Medulla oblongata (tissue), 1 donor: ENCODE measurements around the gene CDO1.

Experiments
- DNase-seq: peaks from one replicate; pipeline ENCODE4 v3.0.0-alpha.2; 2015; ENCODE audit errors: extremely low spot score

CDO1 gene

DNA sequence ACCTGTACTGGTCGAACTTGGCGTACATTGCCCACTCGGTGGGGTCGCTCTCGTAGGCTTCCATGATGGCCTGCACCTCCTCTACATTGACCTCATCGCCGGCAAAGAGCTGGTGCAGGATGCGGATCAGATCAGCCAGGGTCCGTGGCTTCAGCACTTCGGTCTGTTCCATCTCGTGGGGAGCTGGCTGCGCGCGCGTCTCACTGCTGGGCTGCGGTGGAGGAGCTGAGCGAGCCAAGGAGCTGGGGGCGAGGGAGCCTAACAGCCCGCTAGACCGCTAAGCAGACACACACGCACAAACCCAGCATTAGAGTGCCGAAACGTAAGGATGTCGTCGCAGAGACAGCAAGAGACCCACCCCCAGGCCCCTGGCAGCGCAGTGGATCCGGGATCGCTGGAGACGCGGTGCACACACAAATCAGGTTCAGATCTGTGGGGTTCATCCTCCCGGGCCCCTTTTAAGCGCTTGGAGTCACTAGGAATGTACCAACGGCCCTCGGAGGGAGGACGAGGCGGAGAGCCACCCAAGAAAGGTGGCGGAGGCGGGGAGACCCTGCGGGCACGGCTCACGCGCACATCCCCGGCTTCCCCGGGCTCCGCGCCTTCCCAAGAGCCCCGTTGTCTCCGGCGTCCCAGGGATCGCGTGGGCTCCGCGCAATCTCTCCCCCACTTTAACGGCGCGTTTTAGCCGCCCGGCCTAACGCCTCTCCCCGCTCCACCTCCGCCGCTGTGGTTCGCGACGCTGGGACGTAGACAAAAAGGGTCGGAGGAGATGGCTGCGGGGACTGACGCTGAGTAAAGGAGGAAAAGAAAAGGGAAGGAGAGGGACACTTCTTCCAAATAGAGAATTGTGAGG is at the start of gene CDO1:
TSS of gene CDO1 (minus strand) at position 434 of the 856 bp plus-strand sequence. CDS start at position 172, 262 bp downstream.
- DNase-seq = peak; percentile 65

DNA sequence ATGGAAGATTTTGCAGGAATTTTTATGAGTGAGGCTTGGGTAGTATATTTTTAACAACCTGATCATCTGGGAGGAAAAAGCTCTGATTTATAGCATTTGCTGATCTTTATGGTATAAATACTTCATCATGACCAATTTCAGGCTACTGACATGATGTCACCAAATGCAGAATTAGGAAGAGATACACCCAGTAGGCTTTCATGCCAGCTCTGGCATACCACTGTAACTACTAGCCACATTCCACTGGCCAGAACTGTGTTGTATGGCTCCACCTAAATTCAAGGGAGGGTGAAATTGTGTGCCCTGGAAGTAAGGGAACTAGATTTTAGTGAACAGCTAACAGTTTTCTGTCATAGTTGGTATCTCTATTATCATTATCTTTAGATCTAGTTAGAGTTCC is 42.9 kb upstream of the CDO1 start:
- DNase-seq = no peak

DNA sequence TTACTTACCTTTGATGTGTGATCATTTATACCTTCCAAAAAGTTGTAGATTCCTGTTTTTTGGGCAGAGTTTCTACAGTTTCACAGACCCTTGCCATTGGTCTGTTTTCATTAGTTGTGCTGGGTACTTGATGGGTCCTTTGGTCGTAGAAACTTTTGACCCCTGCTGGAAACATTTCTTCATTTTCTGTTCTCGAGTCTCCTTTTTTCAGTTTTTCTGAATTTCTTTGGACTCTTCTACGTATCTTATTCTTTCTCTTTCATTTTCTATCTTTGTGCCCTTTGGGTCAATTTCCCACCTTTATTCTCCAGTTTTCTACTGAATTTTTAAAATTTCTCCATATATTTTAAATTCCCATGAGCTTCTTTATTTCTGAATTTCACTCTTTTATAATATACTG is 41.9 kb upstream of the CDO1 start:
- DNase-seq = no peak

DNA sequence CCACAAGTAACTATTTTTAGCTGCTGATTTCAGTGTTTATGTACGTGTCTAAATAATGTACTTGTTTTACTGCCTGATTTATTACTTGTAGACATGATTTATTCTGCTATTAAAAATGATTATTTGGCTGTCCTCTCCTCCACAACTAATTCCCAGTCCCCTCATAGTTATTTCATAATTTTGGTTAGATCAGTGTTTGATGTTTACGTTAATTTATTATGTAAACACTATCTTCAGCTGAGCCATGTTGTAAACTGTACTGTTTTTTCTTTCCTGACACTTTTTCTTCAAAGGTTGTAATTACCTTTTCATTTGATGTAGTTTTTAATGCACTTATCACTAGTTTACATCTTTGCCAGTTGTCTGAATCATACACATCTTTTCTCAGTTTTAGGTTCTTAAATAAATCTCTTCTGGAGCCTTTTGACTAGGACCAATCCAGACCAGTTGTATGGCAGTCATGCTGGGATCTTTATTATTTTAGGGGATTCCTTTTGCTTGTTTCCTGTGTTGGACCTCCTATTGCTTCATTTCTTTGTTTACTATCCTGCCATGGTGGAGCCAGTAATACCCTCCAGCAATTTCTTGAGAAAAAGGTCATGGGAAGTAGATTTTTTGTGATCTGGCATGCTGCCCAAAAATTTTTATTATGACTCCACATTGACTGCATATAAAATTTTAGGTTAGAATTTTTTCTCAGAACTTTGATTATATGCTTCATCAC is 41.3 kb upstream of the CDO1 start:
- DNase-seq = no peak

DNA sequence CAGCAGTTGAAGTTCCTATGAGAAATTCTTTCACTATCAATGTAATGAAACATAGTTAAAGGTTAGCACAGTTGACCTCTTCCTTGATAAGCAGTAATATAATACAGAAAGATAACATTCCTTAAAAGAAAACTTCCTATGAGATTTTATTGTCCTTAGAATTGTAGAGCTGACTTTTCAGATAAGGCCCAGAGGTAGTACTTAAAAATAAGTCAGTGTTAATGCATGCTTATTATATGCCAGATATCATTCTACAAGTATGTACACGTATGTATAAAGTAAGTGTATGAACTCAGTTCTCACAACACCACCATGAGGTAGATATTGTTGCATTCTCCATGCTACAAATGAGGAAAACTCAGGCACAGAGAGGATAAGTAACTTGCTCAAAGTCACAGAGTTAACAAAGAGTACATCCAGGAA is 40.6 kb upstream of the CDO1 start:
- no peak for DNase-seq

DNA sequence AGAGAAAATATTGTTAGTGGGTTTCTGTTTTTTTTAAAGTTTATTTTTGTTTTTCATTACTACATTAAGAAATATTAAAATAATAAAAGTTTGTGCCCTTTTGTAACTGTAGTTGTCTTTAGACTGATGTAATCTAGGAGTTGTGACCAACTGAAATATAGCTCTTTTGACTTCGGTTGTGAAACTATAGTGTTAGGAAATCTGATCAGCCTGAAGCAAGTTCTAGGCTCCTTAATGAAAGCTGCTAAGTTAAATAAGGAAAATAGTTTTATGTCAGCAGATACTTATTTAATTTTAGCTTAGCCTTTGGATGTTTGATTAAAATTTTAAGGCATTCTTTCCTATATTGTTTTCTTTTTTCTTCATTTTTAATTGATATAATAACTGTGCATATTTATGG is 39.5 kb upstream of the CDO1 start:
- no peak for DNase-seq

DNA sequence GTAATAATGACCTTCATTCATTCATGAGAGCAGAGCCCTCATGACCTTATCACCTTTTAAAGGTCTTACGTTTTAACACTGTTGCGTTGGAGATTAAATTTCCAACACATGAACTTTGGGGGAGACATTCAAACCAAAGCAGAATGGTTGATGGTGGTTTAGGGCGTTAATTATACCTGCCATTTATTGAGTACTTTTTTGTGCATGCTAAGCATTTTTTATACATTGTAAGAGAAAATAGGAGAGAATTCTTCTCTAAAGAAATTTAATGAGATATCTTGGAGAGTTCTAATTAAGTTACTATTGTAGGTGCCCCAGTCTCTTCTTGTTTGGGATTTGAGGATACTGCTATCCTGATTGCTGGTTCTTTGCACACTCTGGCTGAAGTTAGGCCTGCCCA is 37.7 kb upstream of the CDO1 start:
- no peak for DNase-seq

DNA sequence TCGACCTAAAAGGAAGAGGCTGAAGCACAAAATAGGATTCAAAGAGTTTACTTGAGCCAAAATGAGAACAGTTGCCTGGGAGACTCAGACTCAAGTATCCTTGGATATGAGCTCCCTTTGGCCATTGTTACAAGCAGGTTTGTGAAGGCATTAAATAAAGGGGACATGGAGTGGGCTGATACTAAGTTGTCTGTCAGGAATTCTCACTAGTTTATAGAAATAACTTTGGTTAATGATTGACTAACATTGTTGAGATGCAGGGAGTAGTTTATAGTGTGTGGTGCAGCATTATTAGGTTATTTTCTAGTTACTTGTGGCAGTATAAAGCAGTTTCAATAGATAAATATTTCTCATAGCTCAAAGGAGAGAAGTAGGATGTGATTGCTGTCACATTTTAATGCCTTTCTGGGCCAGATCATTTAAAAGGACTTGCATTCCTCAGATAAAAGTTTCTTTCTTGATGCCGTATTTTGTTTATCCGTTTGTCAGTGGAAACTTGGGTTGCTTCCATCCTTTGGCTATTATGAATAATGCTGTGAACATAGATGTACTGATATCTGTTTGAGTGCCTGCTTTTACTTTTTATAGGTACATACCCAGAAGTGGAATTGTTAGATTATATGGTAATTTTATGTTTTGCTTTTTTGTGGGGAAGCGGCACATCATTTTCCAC is 34.4 kb upstream of the CDO1 start:
- DNase-seq = peak; percentile 25

DNA sequence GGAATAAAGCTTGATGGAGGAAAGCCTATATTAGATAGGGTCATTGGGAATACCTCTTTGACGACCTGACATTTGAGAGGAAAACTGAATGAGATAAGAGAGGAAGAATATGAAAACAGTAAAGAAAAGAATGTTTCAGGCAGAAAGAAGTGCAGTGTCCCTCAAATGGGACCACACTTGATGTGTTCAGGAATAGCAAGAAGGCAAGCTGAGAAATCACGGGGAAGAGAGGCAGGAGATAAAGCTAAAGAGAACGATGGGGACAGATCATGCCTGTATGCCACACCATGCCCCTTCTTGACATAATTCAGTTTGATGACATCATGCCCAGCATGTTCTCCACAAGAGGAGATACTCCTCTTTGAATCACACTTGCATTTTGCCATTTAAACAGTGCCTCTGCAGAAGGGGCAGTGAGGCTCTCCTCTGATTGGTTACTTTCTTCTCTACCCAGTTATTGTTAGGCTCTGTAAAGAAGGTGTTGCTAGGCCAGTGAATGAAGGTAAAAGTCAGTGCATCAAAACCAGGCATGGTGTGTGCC is 32.9 kb upstream of the CDO1 start:
- DNase-seq = no peak

DNA sequence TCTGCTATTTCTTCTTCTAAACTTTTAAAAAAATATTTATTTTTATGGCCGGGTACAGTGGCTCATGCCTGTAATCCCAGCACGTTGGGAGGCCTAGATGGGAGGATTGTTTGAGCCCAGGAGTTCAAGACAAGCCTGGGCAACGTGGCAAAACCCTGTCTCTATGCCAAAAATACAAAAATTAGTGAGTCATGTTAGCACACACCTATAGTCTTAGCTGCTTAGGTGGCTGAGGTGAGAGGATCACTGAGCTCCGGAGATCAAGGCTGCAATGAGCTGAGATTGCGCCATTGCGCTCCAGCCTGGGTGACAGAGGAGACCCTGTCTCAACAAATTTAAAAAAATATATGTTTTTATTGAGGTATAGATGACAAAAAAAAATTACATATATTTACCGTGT is 30.8 kb upstream of the CDO1 start:
- no peak for DNase-seq

DNA sequence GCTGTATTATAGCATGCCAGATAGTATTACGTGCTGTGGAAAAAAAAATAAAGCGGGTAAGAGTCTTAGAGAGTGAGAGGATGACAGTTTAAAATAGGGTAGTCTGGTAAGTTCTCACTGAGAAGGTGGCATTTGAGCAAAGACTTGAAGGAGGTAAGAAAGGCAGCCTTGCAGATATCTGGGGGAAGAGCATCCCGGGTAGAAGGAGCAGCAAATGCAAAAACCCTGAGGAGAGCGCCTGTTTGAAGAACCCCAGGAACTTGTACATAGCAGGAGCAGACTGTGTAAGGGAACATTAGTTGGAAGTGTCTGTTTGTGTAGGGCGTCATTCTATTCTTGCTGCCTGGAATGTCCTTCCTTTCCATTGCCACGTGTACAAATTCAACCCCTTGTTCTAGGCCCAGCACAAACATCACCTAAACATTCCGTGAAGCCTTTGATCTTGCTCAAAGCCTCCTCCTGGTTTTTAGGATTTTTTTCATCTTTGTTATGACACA is 27.9 kb upstream of the CDO1 start:
- no peak for DNase-seq

DNA sequence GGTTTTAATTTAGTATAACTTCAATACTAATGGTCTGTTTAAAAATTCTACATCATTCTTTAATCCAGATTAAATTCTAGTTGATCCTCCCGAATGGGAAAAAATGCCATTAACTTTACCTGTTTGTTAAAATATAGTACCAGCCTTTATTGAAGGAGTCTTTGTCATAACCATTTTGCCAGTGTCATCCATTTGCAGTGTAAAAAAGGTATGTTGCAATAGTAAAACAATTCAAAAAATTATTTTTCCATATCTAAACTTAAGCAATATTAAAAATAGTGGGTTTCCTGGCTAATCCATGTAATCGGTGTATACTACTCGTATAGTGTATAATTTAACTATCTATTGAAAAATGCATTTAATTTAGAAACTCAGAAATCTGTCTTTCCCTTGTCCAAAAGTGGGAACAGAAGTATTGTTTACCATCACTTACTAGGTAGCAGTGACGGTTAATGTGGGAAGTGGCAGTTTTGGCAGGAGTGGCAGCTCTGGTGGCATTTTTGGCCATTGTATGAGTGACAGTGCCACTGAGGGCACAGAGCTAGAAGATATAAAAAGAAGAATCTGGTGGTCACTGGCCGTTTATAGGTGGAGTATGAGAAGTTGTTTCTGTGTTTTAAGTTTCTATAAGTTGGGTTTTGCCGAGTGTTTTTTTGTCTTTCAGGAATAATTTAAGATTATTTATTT is 27.1 kb upstream of the CDO1 start:
- no peak for DNase-seq

DNA sequence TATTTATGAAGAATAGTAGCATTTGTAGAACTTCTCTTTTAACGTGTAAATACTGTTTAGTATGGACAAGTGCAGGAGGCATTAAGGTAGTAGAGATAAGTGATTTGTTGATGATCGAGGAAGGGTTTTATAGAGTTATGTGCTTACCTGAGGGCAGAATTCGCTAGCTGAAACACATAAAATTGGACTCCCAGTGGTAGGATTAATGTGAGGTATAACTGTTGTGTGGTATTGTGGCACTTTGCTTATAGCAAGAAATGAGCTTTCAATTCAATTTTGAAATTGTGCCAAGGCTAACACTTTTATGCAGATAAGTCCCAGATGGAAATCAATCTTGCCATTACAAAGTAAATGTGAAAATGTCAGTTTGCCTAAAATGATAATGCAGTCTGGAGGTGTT is 26.5 kb upstream of the CDO1 start:
- no peak for DNase-seq

DNA sequence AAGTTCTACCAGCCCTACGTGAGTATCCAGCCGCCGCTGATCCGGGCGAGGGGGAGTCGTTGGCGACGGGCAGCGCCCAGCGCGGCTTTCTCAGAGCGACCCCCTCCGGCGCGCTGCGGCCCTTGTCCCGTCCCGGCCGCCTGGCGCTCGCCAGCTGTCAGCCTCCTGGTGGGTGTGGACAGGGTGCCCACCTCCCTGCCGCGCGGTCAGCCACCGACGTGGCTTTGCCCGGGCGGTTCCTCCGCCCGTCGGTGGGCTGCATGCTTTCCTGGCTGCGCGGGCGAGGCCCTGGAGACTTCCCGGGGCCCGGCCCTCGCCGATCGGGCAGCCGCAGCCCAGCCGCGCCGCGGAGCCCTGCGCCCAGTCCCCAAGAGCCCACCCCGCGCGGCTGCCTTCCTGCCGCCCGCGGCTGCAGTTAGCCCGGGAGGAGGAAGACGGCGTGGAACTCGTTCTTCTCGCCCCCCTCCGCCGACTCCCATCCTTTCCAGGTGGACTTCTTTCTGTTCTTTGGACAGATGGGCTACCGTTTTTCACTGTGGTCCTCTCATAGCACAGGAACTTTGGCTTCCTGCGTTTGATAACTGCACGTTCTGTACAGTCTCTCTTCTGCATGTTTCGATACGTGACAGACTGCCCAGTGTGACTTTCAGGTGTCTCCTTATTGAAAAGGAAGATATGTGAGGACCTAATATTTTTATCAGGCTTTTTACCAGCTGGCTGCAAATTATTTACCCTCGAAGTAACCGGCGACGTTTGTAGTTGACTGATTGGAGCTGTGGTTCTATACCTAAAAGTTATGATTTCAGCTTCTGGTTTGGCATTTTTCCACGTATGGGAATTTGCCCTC is 25.9 kb upstream of the CDO1 start:
- DNase-seq = peak; percentile 29

DNA sequence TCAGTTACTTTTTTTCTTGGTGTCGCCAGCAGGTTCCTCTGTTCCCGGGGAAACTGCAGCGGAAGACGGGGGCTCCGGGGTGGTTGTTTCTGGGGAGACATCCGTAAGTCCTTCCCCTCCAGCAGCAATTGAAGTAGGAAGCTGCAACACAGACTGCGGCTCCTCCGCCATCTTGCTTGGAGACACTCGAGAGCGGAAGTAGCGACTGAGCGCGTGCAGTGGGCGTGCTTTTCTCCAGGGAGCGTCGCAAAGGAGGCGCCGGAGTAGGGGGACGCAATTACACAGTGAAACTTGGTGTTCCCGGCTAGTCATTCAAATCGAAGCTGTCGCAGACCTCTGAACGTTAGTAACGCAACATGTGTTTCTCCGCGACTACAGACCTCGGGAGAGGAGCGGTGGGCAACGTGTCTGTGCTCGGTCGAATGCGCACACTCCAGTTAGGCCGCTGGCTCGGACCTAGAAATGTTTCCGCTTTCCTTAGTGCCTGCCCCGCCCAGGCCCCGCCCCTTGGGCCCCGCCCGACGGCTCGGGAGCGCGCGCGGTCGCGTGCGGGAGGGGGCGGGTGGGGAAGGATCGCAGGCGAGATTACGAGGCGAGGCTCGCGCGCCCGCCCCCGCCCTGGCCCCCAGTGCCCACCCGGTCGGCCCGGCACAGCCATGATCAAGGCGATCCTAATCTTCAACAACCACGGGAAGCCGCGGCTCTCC is 25.1 kb upstream of the CDO1 start, which contains the start of the genes AP3S1 and ATG12:
TSS of gene AP3S1 (plus strand) at position 554 of the 707 bp plus-strand sequence. CDS start at position 657, 103 bp downstream.
TSS of gene ATG12 (minus strand) at position 184 of the 707 bp plus-strand sequence. CDS start at position 171, 13 bp downstream.
- DNase-seq = peak; percentile 97

DNA sequence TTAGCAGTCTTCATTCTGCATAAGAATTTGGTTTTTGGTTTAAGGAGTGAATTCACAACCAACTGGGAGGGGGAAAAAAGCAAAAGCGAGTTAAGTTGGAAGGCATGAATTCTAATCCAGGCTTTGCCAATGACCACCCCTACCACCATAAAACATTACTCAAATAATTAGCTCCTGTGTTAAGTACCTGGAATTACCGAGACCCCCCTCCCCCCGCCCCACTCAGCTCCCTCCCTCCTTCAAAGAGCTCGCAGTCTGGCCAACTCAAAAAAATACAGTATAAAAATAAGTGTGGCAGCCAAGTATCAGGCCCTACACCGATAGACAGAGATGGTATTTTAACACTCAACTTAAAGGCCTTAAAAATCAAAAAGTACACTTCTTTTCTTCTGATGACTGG is 24.4 kb upstream of the CDO1 start:
- DNase-seq = no peak

DNA sequence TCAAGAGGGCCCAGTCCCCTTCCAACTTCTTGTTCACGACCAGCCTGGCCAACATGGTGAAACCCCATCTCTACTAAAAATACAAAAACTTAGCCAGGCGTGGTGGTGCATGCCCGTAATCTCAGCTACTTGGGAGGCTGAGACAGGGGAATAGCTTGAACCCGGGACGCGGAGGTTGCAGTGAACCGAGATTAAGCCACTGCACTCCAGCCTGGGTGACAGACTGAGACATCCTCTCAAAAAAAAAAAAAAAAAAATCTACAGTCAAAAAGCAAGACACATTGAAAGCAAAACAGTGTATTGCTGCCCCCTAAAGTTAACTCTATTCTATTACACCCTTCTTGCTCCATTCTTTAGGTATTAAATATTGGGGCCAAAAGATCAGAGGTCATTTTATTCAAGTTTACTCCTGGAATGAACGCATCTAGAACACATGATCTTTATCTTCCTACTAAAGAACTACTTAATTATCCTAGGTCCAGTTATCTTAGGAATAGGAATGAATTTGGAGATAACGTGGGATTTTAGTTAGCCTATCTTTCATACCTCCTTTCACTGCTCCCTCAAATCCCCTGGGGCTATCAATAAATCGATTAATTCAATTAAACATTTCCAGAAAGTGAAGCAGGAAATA is 22.5 kb upstream of the CDO1 start:
- peak; percentile 69 for DNase-seq

DNA sequence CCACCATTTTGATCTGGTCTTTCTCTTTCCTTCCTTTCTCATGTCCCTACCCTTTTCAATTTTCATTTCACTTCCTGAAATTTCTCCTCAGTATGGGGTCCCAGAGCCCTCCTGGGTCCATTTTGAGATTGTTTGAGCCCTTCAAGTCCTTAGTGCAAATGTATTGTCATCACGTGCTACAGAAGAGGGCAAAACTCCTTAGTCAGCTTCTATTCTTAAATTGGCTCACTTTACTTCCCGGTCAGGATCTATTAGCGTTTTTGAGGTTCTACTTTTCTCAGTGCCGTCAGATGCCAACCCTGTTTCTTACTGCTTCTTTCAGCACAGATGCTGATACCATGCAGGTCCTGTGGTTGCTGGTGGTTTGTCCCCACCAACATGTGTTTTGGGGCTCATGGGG is 19.0 kb upstream of the CDO1 start:
- DNase-seq = no peak

DNA sequence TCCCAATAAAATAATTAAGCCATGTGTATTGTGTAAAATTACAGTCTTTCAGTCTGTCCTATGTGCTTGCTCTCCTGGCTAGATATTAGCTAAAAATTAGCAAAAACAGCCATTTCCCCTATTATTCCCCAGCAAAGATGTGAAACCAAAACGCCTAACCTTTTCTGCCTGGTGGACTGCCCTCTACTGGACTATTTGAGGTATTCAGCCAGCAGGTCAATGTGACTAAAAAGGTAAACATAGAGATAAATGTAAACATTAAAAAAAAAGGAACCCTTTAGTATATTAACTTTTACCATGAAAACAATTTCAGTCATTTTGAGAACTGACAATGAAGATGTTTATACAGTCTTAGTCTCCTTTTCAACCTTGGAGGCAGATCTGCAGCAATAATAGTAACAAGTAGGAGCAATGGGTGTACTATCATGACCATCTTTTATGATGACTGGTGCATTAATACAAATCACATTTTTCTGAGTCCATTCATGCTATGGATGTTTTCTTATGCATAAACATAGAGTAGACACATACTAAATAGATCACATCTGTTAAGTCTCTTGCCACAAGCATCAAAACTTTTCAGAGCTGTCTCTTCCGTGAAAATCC is 14.8 kb upstream of the CDO1 start:
- peak; percentile 73 for DNase-seq
